ENCODE data around the gene KRT80. TPM values are rescaled to one million over a fixed set of nuclear protein-coding genes. Genes with fewer than 3 reads are reported as not detected.

KRT80 gene
- polyA plus RNA-seq, 1 donor (not counting 4 experiments of a cell fraction or from before 2014, with no cell fraction given), result 4.1 TPM

DNA sequence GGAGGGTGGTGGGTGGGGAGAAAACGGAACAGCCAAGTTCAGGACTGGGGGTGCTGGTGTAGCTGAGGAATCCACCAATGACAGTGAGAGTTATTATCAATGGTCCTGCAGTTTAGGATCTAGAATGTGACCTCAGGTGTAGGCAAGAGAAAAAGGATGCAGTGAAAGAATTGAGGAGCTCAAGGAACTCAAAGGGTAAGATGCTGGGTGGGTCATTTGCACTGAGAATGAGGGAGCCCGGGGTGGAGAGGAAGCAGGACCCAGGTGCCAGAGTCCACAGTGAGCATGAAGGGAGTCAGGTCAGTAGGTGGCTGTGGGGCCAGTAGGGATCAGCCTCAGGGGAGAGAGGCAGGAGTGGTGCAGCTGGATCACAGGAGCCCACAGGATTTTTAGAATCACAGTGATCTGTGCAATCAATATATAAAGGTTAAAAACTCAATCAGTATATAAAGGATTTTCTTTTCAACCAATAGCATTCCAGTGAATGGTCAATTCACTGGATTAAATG is 38.1 kb upstream of the KRT80 start:
- H3K79me2 ChIP-seq (ENCODE audit: control insufficient read depth, insufficient read depth, low read length), result no peaks in the 10 kb centered on the region
- no peaks in the 10 kb centered on the region for H3K9me1 ChIP-seq (ENCODE audit: control insufficient read depth, extremely low read depth, insufficient read depth, low read length)
- TF ChIP-seq CTCF (optimal IDR thresholded peaks at IDR 0.05 in 1 of 3, IDR thresholded peaks at IDR 0.05 in 1 of 3, conservative IDR thresholded peaks at IDR 0.05 in 1 of 3; ENCODE audit: extremely low read depth in 1 of 3, insufficient read depth in 2 of 3, low read length in 3 of 3) (no peak), EZH2 (IDR thresholded peaks at IDR 0.05; ENCODE audit: low read length) (no peak)
- DNase-seq (ENCODE audit: low read depth, low spot score) (no peak), FAIRE-seq (peak; percentile 59)
- dilution Hi-C loops (cut with MboI; ENCODE audit: extremely low pct_ligation_motif_present, low sequenced_read_pairs), result no loop called here
- no peak overlapping the region for H3K4me3 ChIP-seq (ENCODE audit: control insufficient read depth in 2 of 3, extremely low read depth in 1 of 3, insufficient read depth in 2 of 3, low read depth in 1 of 3, low read length in 3 of 3)
- peak overlapping the region; percentile 79 for H3K27ac ChIP-seq (ENCODE audit: control insufficient read depth, insufficient read depth, low read length)
- H3K9ac ChIP-seq (ENCODE audit: control insufficient read depth, extremely low read depth, insufficient read depth, low read length), result no peak overlapping the region
- H3K36me3 ChIP-seq (ENCODE audit: control insufficient read depth in 2 of 2, extremely low read depth in 1 of 2, insufficient read depth in 2 of 2, low read length in 2 of 2), result no peaks in the 10 kb centered on the region
- no peak overlapping the region for H2AFZ ChIP-seq (ENCODE audit: control insufficient read depth, low read length)
- H4K20me1 ChIP-seq (ENCODE audit: control insufficient read depth, extremely low read depth, insufficient read depth, low read length), result no peaks in the 10 kb centered on the region
- H3K4me2 ChIP-seq (ENCODE audit: control insufficient read depth, extremely low read depth, insufficient read depth, low read depth, low read length), result peak overlapping the region; percentile 13
- H3K9me3 ChIP-seq (ENCODE audit: control insufficient read depth, low read depth, low read length), result no peaks in the 10 kb centered on the region
- peaks cover 51% of the 10 kb centered on the region for H3K4me1 ChIP-seq (ENCODE audit: control insufficient read depth, extremely low read depth, insufficient read depth, low read length)
- H3K27me3 ChIP-seq (ENCODE audit: control insufficient read depth, extremely low read depth, insufficient read depth, low read length), result no peaks in the 10 kb centered on the region

DNA sequence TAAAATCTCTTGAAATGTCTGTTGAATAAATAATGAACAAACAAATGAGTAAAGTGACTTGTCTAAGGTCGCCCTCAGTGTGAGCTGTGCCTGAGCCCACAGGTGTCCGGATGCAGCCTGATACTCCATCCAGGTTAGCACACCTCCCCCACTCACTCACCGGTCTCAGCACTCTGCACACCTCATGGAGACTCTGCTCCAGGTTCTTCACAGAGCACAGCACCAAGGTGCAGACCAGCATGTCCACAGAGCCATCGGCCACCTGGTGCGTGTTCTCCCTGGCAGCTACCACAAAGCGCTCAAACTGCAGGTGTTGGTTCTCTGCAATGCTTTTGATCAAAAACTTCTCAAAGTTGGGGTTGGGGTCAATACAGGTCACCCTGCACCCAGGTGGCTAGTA is 37.1 kb upstream of the KRT80 start:
- peaks cover 47% of the 10 kb centered on the region for H3K4me1 ChIP-seq (ENCODE audit: control insufficient read depth, extremely low read depth, insufficient read depth, low read length)
- no peaks in the 10 kb centered on the region for H3K9me1 ChIP-seq (ENCODE audit: control insufficient read depth, extremely low read depth, insufficient read depth, low read length)
- no peaks in the 10 kb centered on the region for H3K36me3 ChIP-seq (ENCODE audit: control insufficient read depth in 2 of 2, extremely low read depth in 1 of 2, insufficient read depth in 2 of 2, low read length in 2 of 2)
- no peaks in the 10 kb centered on the region for H3K9me3 ChIP-seq (ENCODE audit: control insufficient read depth, low read depth, low read length)
- no peak overlapping the region for H2AFZ ChIP-seq (ENCODE audit: control insufficient read depth, low read length)
- FAIRE-seq (no peak), DNase-seq (ENCODE audit: low read depth, low spot score) (no peak)
- no peak overlapping the region for H3K9ac ChIP-seq (ENCODE audit: control insufficient read depth, extremely low read depth, insufficient read depth, low read length)
- H3K79me2 ChIP-seq (ENCODE audit: control insufficient read depth, insufficient read depth, low read length), result no peaks in the 10 kb centered on the region
- H3K27ac ChIP-seq (ENCODE audit: control insufficient read depth, insufficient read depth, low read length), result no peak overlapping the region
- H3K27me3 ChIP-seq (ENCODE audit: control insufficient read depth, extremely low read depth, insufficient read depth, low read length), result no peaks in the 10 kb centered on the region
- no peak overlapping the region for H3K4me3 ChIP-seq (ENCODE audit: control insufficient read depth in 2 of 3, extremely low read depth in 1 of 3, insufficient read depth in 2 of 3, low read depth in 1 of 3, low read length in 3 of 3)
- no peak for TF ChIP-seq EZH2 (IDR thresholded peaks at IDR 0.05; ENCODE audit: low read length)
- no peak for TF ChIP-seq CTCF (optimal IDR thresholded peaks at IDR 0.05 in 1 of 3, IDR thresholded peaks at IDR 0.05 in 1 of 3, conservative IDR thresholded peaks at IDR 0.05 in 1 of 3; ENCODE audit: extremely low read depth in 1 of 3, insufficient read depth in 2 of 3, low read length in 3 of 3)
- no peaks in the 10 kb centered on the region for H4K20me1 ChIP-seq (ENCODE audit: control insufficient read depth, extremely low read depth, insufficient read depth, low read length)
- dilution Hi-C loops (cut with MboI; ENCODE audit: extremely low pct_ligation_motif_present, low sequenced_read_pairs), result no loop called here
- H3K4me2 ChIP-seq (ENCODE audit: control insufficient read depth, extremely low read depth, insufficient read depth, low read depth, low read length), result no peak overlapping the region
